Activated CD4-positive, alpha-beta memory T cell treated with anti-CD3 and anti-CD28 coated beads, Interleukin-2, amount 10 ng/mL, durations not matched to agents 7 days and 5 days (primary cell): ENCODE results near the gene EFCAB5. TPM values are rescaled to one million over a fixed set of nuclear protein-coding genes. Genes with fewer than 3 reads are reported as not detected.
A peak's percentile ranks its signal among the peaks of the same experiment; 100 is the strongest.
"Not testable (repeated sequence)": the region's sequence is repeated elsewhere in the genome, so short reads cannot be mapped to it uniquely, and the experiment has no call there.

Experiments used
- CTCF ChIA-PET: fragments of 350-600 bp; sonication (Branson Sonifier 250); formaldehyde crosslinking; loops from one replicate; lab custom pipeline; 2021; ENCODE audit warnings: antibody characterized with exemption, inconsistent platforms; lab: Charles Lee
- POLR2A ChIA-PET: fragments of 350-600 bp; sonication (Branson Sonifier 250); formaldehyde crosslinking; loops from one replicate; lab custom pipeline; 2021; ENCODE audit warnings: antibody characterized with exemption; lab: Charles Lee
- DNase-seq: peaks from one replicate; pipeline ENCODE4 v3.0.0-alpha.2; 2020
- H3K27ac Mint-ChIP-seq: one replicate; pipeline ENCODE4 v1.8.0; 2021; ENCODE audit warnings: mild to moderate bottlenecking, mixed read lengths
- H3K27me3 Mint-ChIP-seq: one replicate; pipeline ENCODE4 v1.8.0; 2021; ENCODE audit warnings: mixed read lengths
- H3K36me3 Mint-ChIP-seq: one replicate; pipeline ENCODE4 v1.8.0; 2021; ENCODE audit warnings: low read depth, mixed read lengths
- H3K4me1 Mint-ChIP-seq: one replicate; pipeline ENCODE4 v1.8.0; 2021; ENCODE audit warnings: mixed read lengths
- H3K4me3 Mint-ChIP-seq: one replicate; pipeline ENCODE4 v1.8.0; 2021; ENCODE audit warnings: mild to moderate bottlenecking, mixed read lengths
- H3K9me3 Mint-ChIP-seq: one replicate; pipeline ENCODE4 v1.8.0; 2021; ENCODE audit warnings: mixed read lengths
- total RNA-seq, 2 experiments: library from RNA; stranded (reverse); gene quantifications; one replicate each; pipeline ENCODE4 v1.2.3, GENCODE V29; 2021

EFCAB5 gene
- total RNA-seq, 2 experiments from 2014 or later: 0.86 to 1.6 TPM

DNA sequence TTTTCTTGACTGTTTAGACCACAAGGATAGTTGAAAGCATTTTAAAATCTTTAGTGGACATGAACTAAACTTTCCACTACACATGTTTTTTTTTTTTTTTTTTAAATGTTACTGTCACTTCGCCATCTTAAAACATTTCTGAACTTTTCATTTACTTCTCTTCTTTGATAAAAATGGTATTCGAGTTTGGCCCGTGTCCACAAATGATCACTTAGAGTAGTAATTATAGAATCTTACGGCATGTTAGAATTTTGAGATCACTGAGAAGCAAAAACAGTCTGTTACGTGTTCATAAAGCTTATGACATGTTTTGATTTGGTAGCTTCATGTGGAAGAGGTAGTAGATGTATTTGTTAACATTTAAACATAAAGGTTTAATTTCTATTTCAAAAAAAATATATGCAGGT lies 176.2 kb downstream of the EFCAB5 start:
- DNase-seq: no peak
- Mint-ChIP-seq H3K4me3 (peak overlapping the region; percentile 86), H3K27me3 (no peaks in the 10 kb centered on the region), H3K36me3 (peaks cover 34% of the 10 kb centered on the region), H3K27ac (peak overlapping the region; percentile 90), H3K4me1 (peaks cover 64% of the 10 kb centered on the region), H3K9me3 (no peaks in the 10 kb centered on the region)
- CTCF ChIA-PET: interaction anchor here (0.7 to 2.6 kb wide), 7 partner anchors 10 to 599 kb away, joined by 3 to 22 read pairs (median 5); no protein-coding TSS in a partner anchor
- POLR2A ChIA-PET: interaction anchor here (0.8 to 5.4 kb wide), 16 partner anchors 8 to 552 kb away, joined by 3 to 30 read pairs (median 4); partner anchors contain the start of genes BLMH and GOSR1

DNA sequence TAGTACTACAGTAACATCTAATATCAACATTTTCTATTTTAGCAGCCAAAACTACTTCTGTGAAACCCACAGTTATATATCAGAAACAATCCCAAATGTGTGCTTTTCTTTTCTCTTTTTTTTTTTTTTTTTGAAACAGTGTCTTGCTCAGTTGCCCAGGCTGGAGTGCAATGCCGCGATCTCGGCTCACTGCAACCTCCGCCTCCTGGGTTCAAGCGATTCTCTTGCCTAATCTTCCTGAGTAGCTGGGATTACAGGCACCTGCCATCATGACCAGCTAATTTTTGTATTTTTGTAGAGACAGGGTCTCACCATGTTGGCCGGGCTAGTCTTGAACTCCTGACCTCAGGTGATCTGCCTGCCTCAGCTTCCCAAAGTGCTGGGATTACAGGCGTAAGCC lies 177.2 kb downstream of the EFCAB5 start:
- POLR2A ChIA-PET: interaction anchor here (1.1 to 1.8 kb wide), 6 partner anchors 10 to 502 kb away, joined by 3 to 9 read pairs (median 4); partner anchors contain the start of gene GOSR1
- H3K4me3 Mint-ChIP-seq: peak overlapping the region; percentile 86
- peaks cover 37% of the 10 kb centered on the region for H3K36me3 Mint-ChIP-seq
- not testable (repeated sequence) for DNase-seq, H3K27me3 Mint-ChIP-seq, H3K27ac Mint-ChIP-seq, H3K9me3 Mint-ChIP-seq
- peaks cover 57% of the 10 kb centered on the region for H3K4me1 Mint-ChIP-seq
- CTCF ChIA-PET: interaction anchor here (0.5 to 2.6 kb wide), 8 partner anchors 8 to 643 kb away, joined by 3 to 22 read pairs (median 4); no protein-coding TSS in a partner anchor

DNA sequence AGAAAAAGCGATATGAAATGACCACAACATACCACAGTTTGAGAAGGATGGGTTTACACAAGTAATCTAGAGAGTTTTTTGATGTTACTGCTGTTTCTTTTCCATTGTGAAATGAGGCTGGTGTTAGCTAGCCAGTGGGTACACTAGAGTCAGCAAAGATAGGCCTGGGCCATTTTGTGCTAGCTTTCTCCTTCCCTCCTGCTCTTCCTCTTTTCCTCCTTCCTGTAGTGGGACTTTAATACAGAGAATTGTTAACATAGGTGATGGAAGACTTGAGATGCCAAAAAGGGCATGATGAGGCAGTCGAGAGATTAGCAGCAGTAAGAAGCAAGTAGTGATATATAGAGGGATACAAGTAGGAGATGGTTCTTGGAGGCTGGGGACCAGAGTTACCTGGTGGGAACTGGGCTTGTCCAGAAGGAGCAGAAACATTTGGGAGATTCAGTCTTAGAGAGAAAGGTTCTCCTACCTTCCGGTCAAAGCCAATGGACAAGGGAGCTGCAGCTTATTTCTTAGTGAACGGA lies 182.9 kb downstream of the EFCAB5 start:
- Mint-ChIP-seq H3K27ac (no peak overlapping the region), H3K4me1 (peaks cover 39% of the 10 kb centered on the region), H3K36me3 (peaks cover 29% of the 10 kb centered on the region), H3K4me3 (no peak overlapping the region), H3K9me3 (no peaks in the 10 kb centered on the region), H3K27me3 (no peaks in the 10 kb centered on the region)
- CTCF ChIA-PET: interaction anchor here (0.6 to 5.1 kb wide), 18 partner anchors 10 to 822 kb away, joined by 3 to 87 read pairs (median 5); partner anchors contain the start of gene TMIGD1
- POLR2A ChIA-PET: interaction anchor here (2.1 to 2.5 kb wide), 2 partner anchors 167 to 212 kb away, joined by 7 to 9 read pairs; partner anchors contain the start of gene BLMH
- no peak for DNase-seq

DNA sequence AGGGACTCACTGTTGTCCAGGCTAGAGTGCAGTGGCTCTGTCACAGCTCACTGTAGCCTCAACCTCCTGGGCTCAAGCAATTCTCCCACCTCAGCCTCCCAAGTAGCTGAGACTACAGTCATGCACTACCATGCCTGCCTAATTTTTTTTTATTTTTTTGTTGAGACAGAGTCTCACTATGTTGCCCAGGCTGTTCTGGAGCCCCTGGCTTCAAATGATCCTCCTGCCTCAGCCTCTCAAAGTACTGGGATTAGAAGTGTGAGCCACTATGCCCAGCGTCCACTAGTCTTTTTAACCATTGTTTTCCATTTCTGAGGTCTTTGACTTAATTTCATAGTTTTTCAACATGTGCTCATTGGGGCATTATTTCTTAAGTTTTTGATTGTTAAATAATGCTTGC lies 188.7 kb downstream of the EFCAB5 start:
- Mint-ChIP-seq H3K4me3 (no peak overlapping the region), H3K27ac (no peak overlapping the region), H3K4me1 (peaks cover 10% of the 10 kb centered on the region), H3K36me3 (peaks cover 45% of the 10 kb centered on the region), H3K27me3 (no peaks in the 10 kb centered on the region), H3K9me3 (no peaks in the 10 kb centered on the region)
- CTCF ChIA-PET: no interaction called here
- POLR2A ChIA-PET: interaction anchor here (0.6 kb wide), 1 partner anchor 752 kb away, joined by 3 read pairs; no protein-coding TSS in a partner anchor
- DNase-seq: no peak

DNA sequence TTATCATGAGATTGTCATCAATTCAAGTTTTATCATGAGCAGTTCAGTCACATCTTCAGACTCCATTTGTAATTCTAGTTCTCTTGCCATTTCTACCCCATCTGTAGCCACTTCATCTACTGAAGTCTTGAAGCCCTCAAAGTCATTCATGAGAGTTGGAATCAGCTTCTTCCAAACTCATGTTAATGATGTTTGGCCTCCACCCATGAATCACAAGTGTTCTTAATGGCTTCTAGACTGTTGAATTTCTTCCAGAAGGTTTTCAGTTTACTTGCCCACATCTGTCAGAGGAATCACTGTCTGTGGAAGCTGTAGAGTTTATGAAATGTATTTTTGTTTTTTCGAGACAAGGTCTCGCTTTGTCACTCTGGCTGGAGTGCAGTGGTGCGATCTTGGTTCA lies 191.2 kb downstream of the EFCAB5 start:
- ChIA-PET CTCF (interaction anchor here (2.5 kb wide), 1 partner anchor 7 kb away, joined by 14 read pairs; no protein-coding TSS in a partner anchor), POLR2A (no interaction called here)
- Mint-ChIP-seq H3K36me3 (peaks cover 49% of the 10 kb centered on the region), H3K4me1 (peaks cover 9% of the 10 kb centered on the region), H3K27me3 (no peaks in the 10 kb centered on the region), H3K9me3 (no peaks in the 10 kb centered on the region), H3K27ac (no peak overlapping the region), H3K4me3 (no peak overlapping the region)
- DNase-seq: no peak

DNA sequence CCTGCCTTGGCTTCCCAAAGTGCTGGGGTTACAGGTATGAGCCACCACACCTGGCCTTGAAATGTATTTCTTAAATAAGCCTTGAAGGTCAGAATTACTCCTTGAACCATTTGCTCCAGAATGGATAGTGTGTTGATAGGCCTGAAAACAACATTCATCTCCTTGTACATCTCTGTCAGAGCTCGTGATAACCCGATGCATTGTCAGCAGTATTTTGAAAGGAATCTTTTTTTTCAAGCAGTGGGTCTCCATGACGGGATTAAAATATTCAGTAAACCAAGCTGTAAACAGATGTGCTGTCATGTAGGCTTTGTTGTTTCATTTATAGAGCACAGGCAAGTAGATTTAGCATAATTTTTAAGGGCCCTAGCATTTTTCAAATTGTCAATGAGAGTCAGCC lies 191.8 kb downstream of the EFCAB5 start:
- H3K9me3 Mint-ChIP-seq: no peaks in the 10 kb centered on the region
- peaks cover 49% of the 10 kb centered on the region for H3K36me3 Mint-ChIP-seq

DNA sequence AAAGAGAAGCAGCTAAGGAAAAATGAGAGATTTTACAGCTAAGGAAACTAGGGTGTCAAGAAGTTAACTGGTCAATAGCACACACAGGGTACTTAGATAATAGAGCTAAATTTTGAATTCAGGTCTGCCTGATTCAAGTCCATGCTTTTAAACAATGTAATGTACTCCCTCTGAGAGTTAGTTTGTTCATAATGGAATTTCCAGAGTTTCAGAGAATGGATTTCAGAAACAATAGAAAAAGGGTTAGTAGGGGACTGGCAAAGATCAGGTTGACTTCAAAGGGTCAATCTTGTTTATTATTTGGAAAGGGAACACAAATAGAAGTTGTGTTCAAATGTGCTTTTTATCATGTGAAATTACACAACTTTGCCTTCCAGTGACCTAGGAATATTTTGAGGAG lies 193.1 kb downstream of the EFCAB5 start:
- Mint-ChIP-seq H3K27me3 (no peaks in the 10 kb centered on the region), H3K9me3 (no peaks in the 10 kb centered on the region), H3K4me1 (peaks cover 13% of the 10 kb centered on the region), H3K27ac (no peak overlapping the region), H3K4me3 (no peak overlapping the region), H3K36me3 (peaks cover 53% of the 10 kb centered on the region)
- DNase-seq: no peak
- ChIA-PET POLR2A (no interaction called here), CTCF (interaction anchor here (2.5 kb wide), 1 partner anchor 9 kb away, joined by 14 read pairs; no protein-coding TSS in a partner anchor)

More for the DNA sequence above, 191.8 kb downstream of the EFCAB5 start:
- Mint-ChIP-seq H3K4me3 (no peak overlapping the region), H3K4me1 (peaks cover 13% of the 10 kb centered on the region), H3K27ac (no peak overlapping the region), H3K27me3 (no peaks in the 10 kb centered on the region)
- no peak for DNase-seq
- ChIA-PET CTCF (interaction anchor here (1.2 to 2.5 kb wide), 2 partner anchors 8 to 203 kb away, joined by 3 to 14 read pairs; no protein-coding TSS in a partner anchor), POLR2A (interaction anchor here (1.2 kb wide), 1 partner anchor 15 kb away, joined by 3 read pairs; no protein-coding TSS in a partner anchor)

DNA sequence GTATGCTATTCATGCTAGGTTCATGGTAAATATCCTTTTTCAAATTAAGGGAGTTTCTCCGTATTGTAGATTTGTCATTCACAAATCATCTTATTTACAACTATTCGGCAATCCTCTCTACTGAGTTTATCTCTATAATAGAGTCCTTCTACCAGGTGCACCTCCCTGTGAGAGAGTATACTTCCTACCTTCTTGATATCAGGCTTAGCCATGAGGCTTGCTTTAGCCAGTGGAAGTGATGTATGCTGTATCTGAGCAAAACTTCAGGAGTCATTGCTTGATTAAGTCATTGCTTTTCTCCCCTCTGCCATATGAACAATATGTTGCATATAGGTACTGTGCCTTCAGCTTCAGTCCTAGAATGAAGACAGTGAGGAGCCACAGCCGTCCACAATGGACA lies 195.7 kb downstream of the EFCAB5 start:
- DNase-seq: no peak
- H3K27me3 Mint-ChIP-seq: no peaks in the 10 kb centered on the region
- no peaks in the 10 kb centered on the region for H3K9me3 Mint-ChIP-seq
- peaks cover 13% of the 10 kb centered on the region for H3K4me1 Mint-ChIP-seq
- H3K4me3 Mint-ChIP-seq: no peak overlapping the region
- CTCF ChIA-PET: no interaction called here
- peaks cover 36% of the 10 kb centered on the region for H3K36me3 Mint-ChIP-seq
- POLR2A ChIA-PET: no interaction called here
- no peak overlapping the region for H3K27ac Mint-ChIP-seq

DNA sequence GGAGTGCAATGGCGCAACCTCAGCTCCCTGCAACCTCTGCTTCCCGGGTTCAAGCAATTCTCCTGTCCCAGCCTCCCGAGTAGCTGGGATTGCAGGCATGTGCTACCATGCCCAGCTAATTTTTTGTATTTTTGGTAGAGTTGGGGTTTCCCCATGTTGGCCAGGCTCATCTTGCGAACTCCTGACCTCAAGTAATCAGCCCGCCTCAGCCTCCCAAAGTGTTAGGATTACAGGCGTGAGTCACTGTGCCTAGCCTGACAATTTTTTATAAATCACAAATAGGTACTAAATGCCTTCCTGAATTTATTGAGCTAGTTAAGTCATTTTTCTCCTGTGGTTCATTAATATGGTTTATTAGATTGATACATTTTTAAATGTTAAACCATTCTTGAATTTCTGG lies 206.4 kb downstream of the EFCAB5 start:
- peaks cover 15% of the 10 kb centered on the region for H3K36me3 Mint-ChIP-seq
- CTCF ChIA-PET: interaction anchor here (0.7 kb wide), 1 partner anchor 258 kb away, joined by 3 read pairs; no protein-coding TSS in a partner anchor
- POLR2A ChIA-PET: interaction anchor here (1.0 to 1.3 kb wide), 2 partner anchors 14 to 43 kb away, joined by 3 to 4 read pairs; no protein-coding TSS in a partner anchor
- not testable (repeated sequence) for H3K4me3 Mint-ChIP-seq, H3K9me3 Mint-ChIP-seq, DNase-seq, H3K27me3 Mint-ChIP-seq, H3K4me1 Mint-ChIP-seq, H3K27ac Mint-ChIP-seq

DNA sequence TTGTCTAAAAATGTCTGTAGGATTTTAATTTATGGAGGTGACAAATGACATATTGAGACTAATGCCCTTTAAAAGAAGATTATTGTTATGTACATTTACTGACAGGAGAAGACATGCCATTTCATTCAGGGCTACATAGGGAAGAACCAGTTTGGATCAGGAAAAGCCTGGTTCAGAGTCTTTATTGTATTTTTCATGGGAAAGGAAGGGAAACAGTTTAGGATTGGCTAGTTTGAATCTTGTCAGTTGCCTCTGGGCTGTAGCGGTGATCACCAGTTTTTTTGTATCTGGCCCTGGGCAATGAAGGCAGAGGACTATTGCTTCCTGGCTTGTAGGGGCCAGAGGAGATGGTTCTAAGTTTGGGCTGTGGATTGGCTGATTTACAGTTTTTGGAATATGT lies 206.9 kb downstream of the EFCAB5 start:
- H3K9me3 Mint-ChIP-seq: no peaks in the 10 kb centered on the region
- POLR2A ChIA-PET: interaction anchor here (1.0 to 1.3 kb wide), 2 partner anchors 15 to 44 kb away, joined by 3 to 4 read pairs; no protein-coding TSS in a partner anchor

DNA sequence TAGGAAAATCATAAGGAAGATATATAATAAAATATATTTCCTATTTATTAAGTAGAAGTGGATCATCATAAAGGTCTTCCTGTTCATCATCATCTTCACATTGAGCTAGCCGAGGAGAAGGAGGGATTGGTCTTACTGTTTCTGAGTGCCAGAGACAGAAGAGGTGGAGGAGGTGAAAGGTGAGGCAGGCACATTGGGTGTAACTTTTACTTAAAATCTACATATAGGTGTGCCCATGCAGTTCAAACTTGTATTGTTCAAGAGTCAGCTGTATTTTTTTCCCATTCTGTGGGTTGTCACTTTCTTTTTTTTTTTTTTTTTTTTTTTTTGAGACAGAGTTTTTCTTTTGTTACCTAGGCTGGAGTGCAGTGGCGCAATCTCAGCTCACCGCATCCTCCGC lies 210.0 kb downstream of the EFCAB5 start:
- no peaks in the 10 kb centered on the region for H3K9me3 Mint-ChIP-seq
- DNase-seq: no peak

More for the DNA sequence above, 206.9 kb downstream of the EFCAB5 start:
- CTCF ChIA-PET: interaction anchor here (0.7 kb wide), 1 partner anchor 258 kb away, joined by 3 read pairs; no protein-coding TSS in a partner anchor
- H3K4me1 Mint-ChIP-seq: peaks cover 2% of the 10 kb centered on the region
- no peak overlapping the region for H3K27ac Mint-ChIP-seq
- peaks cover 15% of the 10 kb centered on the region for H3K36me3 Mint-ChIP-seq
- no peak overlapping the region for H3K4me3 Mint-ChIP-seq
- no peak for DNase-seq
- H3K27me3 Mint-ChIP-seq: no peaks in the 10 kb centered on the region

DNA sequence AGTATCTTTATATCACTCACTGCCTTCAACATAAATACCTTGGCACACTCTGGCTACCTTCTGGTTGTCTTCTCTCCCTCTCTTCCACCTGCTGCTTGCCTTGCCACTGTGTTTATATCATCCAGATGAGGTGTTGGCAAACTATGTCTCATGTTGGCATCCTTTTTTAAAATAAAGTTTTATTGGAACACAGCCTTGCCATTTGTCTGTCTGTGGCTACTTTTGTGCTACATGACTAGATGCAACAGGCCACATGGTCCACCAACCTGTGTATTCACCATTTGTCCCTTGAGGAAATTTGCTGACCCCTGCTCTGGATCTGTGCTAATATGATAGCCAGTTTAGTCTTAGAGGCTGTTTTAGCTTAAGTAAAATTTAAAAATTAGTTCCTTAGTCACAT lies 212.0 kb downstream of the EFCAB5 start:
- POLR2A ChIA-PET: no interaction called here
- DNase-seq: no peak
- no peaks in the 10 kb centered on the region for H3K9me3 Mint-ChIP-seq
- CTCF ChIA-PET: interaction anchor here (1.8 kb wide), 1 partner anchor 49 kb away, joined by 6 read pairs; no protein-coding TSS in a partner anchor
- H3K27me3 Mint-ChIP-seq: no peaks in the 10 kb centered on the region
- no peak overlapping the region for H3K27ac Mint-ChIP-seq
- peaks cover 28% of the 10 kb centered on the region for H3K36me3 Mint-ChIP-seq
- no peak overlapping the region for H3K4me3 Mint-ChIP-seq
- peaks cover 4% of the 10 kb centered on the region for H3K4me1 Mint-ChIP-seq

More for the DNA sequence above, 210.0 kb downstream of the EFCAB5 start:
- CTCF ChIA-PET: interaction anchor here (1.2 kb wide), 1 partner anchor 27 kb away, joined by 4 read pairs; no protein-coding TSS in a partner anchor
- POLR2A ChIA-PET: no interaction called here
- H3K27ac Mint-ChIP-seq: no peak overlapping the region
- peaks cover 2% of the 10 kb centered on the region for H3K4me1 Mint-ChIP-seq
- no peaks in the 10 kb centered on the region for H3K27me3 Mint-ChIP-seq
- H3K4me3 Mint-ChIP-seq: no peak overlapping the region
- H3K36me3 Mint-ChIP-seq: peaks cover 18% of the 10 kb centered on the region

DNA sequence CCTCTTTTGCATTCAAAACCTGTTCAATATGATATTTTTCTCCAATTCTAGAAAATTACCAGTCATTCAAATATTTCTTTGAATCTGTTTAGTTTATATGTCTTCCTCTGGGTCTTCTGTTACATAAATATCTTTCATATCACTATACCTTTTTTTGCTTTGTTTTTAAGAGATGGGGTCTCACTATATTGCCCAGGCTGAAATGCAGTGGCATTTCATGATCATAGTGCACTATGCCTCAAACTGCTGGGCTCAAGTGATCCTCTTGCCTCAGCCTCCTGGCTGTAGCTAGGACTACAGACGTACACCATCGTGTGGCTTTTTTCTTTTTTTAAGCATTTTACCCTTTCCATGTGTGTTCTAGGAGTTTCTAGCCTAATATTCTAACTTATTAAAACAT lies 214.0 kb downstream of the EFCAB5 start:
- peaks cover 46% of the 10 kb centered on the region for H3K36me3 Mint-ChIP-seq
- no peak overlapping the region for H3K27ac Mint-ChIP-seq
- CTCF ChIA-PET: no interaction called here

More for the DNA sequence above, 214.0 kb downstream of the EFCAB5 start:
- peaks cover 8% of the 10 kb centered on the region for H3K4me1 Mint-ChIP-seq
- H3K4me3 Mint-ChIP-seq: no peak overlapping the region
- H3K27me3 Mint-ChIP-seq: no peaks in the 10 kb centered on the region
- POLR2A ChIA-PET: no interaction called here
- H3K9me3 Mint-ChIP-seq: peaks cover 5% of the 10 kb centered on the region
- no peak for DNase-seq
